ENCODE results near the gene NUP214.

NUP214 gene

DNA sequence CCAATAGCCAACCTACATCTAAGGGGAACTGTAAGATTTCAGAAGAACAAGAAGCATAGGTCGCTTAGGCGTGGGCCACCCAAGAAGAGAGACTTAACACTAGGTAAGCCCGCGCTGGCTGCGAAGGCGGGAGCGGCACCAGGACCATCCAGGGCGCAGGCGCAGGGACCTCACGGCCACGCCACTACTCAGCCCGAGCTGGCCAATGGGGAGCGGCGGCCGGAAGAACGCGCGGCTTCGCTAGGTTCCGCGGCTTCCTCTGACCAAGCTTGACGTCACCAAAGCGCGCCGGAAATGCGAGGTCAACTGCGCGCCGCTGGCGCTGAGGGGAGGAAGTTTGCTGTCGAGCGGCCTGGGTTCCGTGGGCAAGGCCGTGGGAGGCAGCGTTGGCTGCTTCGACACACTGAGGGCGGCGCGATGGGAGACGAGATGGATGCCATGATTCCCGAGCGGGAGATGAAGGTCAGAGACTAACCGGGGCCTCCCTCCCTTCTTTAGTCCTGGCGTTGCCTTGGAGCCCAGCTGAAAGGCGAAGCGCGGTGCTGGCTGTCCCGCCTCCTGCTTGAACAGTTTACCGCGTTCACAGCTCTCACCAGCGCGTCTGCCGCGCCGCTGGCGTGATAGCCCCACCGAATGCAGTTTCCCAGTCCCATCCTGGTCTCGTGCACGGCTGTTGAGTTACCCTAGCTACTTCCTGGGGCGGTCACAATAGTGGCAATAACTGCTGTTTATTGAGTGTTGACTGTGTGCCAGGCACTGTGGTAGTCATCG is at the start of gene NUP214:
TSS of gene NUP214 (plus strand) at position 299 of the 771 bp plus-strand sequence. CDS start at position 418, 119 bp downstream.
- DNase-seq (ENCODE audit: low spot score) = peak; percentile 99

DNA sequence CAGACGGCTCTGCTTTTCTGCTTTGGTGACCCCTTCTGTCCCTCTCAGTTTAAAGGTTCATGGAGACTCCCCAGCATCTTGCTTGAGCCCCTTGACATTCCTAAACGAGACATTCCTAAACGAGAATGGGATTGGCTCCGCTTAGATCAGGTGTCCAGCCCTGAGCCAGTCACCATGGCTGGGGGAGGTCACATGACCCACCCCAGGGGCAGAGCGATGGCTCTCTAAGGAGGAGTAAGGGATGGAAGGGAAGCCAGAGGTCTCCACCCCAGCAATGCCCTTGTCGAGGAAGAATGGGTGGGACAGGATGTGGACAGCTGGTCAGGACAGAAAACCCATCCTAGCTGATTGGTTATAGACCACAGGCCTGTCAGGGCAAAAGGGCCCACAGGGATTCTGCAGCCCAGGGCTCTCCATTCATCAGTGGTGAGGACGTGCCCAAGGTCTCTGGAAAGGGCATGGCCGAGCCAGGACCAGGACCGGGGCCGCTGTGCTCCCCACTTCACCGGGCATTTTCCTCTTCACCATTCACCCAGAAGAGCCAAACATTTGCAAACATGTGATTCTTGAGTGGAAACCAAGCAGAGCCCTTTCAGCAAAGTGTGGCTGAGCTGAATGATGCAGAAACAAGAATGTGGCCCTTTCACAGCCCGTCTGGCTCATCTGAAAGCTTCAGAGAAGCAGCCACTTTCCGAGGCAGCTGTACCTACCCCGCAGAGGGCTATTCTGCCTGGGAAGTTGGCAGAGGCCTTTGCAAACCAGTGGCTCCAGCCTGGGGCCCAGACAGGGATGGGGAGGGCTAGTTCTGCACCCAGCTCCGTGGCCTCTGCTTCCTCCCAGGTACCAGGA is 48.8 kb upstream of the NUP214 start:
- DNase-seq (ENCODE audit: low spot score) = no peak

- DNase-seq (ENCODE audit: low spot score) = no peak
These were observed 46.7 kb upstream of the NUP214 start for GRCh38 chr9:131078427-131079366.

- no peak for DNase-seq (ENCODE audit: low spot score)
These were observed 44.8 kb upstream of the NUP214 start for GRCh38 chr9:131080589-131080988.

GRCh38 chr9:131081868-131082267 is 43.5 kb upstream of the NUP214 start:
- no peak for DNase-seq (ENCODE audit: low spot score)

GRCh38 chr9:131082774-131083512 is 42.4 kb upstream of the NUP214 start:
- no peak for DNase-seq (ENCODE audit: low spot score)

- DNase-seq (ENCODE audit: low spot score) = no peak
These were observed 40.6 kb upstream of the NUP214 start for GRCh38 chr9:131084661-131085369.

GRCh38 chr9:131085370-131086122 is 39.8 kb upstream of the NUP214 start:
- no peak for DNase-seq (ENCODE audit: low spot score)

DNA sequence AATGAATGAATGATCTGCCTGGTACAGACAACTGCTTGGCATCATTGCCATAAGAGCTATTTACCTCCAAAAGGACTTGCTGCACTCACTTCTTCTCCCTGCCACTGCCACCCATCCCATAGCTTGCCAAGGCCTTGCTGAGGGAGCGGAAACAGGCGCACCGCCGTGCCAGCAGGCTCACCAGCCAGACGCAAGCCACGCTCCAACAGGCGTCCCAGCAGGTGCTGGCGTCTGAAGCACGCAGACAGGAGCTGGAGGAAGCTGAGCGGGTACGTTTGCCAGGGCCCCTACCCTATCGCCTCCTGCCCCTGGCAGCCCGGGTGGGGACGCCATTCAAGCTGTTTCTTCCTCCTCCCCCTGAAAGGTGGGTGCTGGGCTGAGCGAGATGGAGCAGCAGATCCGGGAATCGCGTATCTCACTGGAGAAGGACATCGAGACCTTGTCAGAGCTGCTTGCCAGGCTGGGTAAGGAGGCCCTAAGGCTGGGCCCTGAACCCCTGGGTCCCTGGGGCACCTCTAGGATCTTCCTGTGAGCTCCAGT is 38.0 kb upstream of the NUP214 start:
- no peak for DNase-seq (ENCODE audit: low spot score)

GRCh38 chr9:131090025-131090787 is 35.2 kb upstream of the NUP214 start:
- no peak for DNase-seq (ENCODE audit: low spot score)

DNA sequence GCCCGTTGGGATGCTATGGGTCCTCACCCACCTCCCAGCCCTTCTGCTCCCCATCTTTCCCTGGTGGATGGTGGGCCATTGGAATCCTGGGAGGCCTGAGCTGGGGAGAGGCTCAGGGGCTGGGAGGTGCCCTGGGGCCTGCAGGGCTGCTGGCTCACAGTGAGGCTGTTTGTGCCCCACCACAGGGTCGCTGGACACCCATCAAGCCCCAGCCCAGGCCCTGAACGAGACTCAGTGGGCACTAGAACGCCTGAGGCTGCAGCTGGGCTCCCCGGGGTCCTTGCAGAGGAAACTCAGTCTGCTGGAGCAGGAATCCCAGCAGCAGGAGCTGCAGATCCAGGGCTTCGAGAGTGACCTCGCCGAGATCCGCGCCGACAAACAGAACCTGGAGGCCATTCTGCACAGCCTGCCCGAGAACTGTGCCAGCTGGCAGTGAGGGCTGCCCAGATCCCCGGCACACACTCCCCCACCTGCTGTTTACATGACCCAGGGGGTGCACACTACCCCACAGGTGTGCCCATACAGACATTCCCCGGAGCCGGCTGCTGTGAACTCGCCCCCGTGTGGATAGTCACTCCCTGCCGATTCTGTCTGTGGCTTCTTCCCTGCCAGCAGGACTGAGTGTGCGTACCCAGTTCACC is 33.9 kb upstream of the NUP214 start:
- DNase-seq (ENCODE audit: low spot score) = no peak

- no peak for DNase-seq (ENCODE audit: low spot score)
These were observed 33.4 kb upstream of the NUP214 start for GRCh38 chr9:131092030-131092429.

- DNase-seq (ENCODE audit: low spot score) = no peak
These were observed 32.6 kb upstream of the NUP214 start for GRCh38 chr9:131092548-131093440.

DNA sequence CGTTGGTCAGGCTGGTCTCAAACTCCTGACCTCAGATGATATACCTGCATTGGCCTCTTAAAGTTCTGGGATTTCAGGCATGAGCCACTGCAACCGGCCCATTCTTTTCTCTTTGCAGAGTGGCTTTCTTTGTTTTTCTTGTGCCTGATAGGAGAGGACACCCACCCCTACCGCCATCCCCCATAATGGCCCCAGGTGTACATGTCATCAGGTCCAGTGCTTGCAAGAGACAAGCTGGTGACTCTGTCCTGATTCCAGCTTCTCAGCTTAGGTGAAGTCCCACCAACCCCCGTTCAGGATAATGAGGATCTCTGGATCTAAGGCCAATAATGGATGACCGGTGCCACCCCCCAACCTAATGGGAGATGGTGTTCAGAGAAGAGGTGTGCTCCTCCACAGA is 31.4 kb upstream of the NUP214 start:
- no peak for DNase-seq (ENCODE audit: low spot score)

DNA sequence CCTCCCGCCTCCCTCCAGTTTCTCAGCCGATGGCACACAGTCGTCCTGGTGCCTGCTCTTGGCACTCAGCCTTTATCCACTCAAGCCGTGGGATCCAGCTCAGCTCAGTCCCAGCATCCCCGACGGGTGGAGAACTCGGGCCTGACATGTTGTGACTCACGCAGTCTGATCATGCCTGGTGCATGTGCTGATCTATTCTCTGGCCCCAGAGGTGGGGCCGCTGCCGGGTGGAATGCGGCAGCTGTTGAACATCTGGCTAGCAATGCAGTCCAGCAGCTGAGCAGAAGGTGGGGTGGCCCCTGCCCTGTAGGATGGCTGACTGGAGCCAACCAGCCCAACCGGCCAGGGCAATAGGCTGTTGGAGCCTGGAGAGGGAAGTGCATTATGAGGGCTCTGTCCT is 30.8 kb upstream of the NUP214 start:
- peak; percentile 90 for DNase-seq (ENCODE audit: low spot score)

DNA sequence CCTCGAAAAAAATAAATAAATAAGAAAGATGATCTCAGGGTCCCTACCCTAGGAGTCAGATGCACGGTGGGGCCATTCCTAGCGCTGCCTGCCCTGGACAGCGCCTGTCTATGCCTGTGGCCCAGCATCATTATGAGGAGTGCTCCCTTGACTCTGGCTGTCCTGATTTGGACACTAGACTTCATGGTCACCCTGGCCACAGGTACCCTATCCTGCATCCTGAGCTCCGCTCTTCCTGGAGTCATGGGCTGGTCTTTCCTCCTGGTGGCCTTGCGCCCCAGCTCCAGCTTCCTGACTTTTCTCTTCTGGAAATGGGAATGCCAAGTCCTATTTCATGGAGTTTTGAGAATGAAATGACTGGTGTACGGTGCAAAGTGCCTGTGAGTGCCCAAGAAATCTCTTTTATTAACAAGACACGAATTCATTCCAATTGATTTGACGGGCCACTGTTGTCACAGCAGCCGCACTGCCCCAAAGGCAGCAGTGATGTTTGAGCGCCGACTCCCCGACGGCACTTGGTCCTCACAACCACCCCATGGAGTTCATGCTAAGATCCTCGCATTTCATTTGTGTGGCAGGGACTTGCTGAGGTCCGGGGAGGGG is 29.6 kb upstream of the NUP214 start:
- DNase-seq (ENCODE audit: low spot score) = peak; percentile 31
